Activated CD8-positive, alpha-beta T cell treated with anti-CD3 and anti-CD28 coated beads for 36 hours (primary cell): ENCODE results near the gene DOCK6. TPM values are rescaled to one million over a fixed set of nuclear protein-coding genes. Genes with fewer than 3 reads are reported as not detected.

Experiments used
- ATAC-seq: fragments of 200-7000 bp; cut with Tn5 transposase; one replicate; pipeline ENCODE4 v1.10.0; 2021; ENCODE audit warnings: mild to moderate bottlenecking, moderate library complexity
- CTCF ChIA-PET: fragments of 350-600 bp; sonication (Branson Sonifier 250); formaldehyde crosslinking; loops from one replicate; lab custom pipeline; 2021; ENCODE audit warnings: antibody characterized with exemption; lab: Charles Lee
- POLR2A ChIA-PET: fragments of 350-600 bp; sonication (Branson Sonifier 250); formaldehyde crosslinking; loops from one replicate; lab custom pipeline; 2021; ENCODE audit warnings: antibody characterized with exemption; lab: Charles Lee
- DNase-seq: peaks from one replicate; pipeline ENCODE4 v3.0.0-alpha.2; 2020
- H3K27ac Mint-ChIP-seq: one replicate; pipeline ENCODE4 v1.8.0; 2021; ENCODE audit warnings: mild to moderate bottlenecking, mixed read lengths
- H3K27me3 Mint-ChIP-seq: one replicate; pipeline ENCODE4 v1.8.0; 2021; ENCODE audit warnings: mixed read lengths
- H3K36me3 Mint-ChIP-seq: one replicate; pipeline ENCODE4 v1.8.0; 2021; ENCODE audit warnings: low read depth, mixed read lengths
- H3K4me1 Mint-ChIP-seq: one replicate; pipeline ENCODE4 v1.8.0; 2021; ENCODE audit warnings: low read depth, mixed read lengths
- H3K4me3 Mint-ChIP-seq: one replicate; pipeline ENCODE4 v1.8.0; 2021; ENCODE audit warnings: mild to moderate bottlenecking, moderate library complexity, mixed read lengths
- H3K9me3 Mint-ChIP-seq: one replicate; pipeline ENCODE4 v1.8.0; 2021; ENCODE audit warnings: mixed read lengths
- intact Hi-C: fragments of 100-400 bp; cut with micrococcal nuclease; formaldehyde crosslinking; loops from one replicate; pipeline ENCODE4 v1.10.0; 2022
- total RNA-seq, 2 experiments: library from RNA; stranded (reverse); gene quantifications; one replicate each; pipeline ENCODE4 v1.2.3, GENCODE V29; 2021
- TF ChIP-seq, protein P1 (sequence below): fragments of 200-600 bp; IDR thresholded peaks from one replicate; pipeline ENCODE4 v1.8.0; 2022; ENCODE audit warnings: antibody characterized with exemption, mild to moderate bottlenecking

The DOCK6 gene
- total RNA-seq, 2 experiments from 2014 or later = 4.5 to 7.9 TPM

DNA sequence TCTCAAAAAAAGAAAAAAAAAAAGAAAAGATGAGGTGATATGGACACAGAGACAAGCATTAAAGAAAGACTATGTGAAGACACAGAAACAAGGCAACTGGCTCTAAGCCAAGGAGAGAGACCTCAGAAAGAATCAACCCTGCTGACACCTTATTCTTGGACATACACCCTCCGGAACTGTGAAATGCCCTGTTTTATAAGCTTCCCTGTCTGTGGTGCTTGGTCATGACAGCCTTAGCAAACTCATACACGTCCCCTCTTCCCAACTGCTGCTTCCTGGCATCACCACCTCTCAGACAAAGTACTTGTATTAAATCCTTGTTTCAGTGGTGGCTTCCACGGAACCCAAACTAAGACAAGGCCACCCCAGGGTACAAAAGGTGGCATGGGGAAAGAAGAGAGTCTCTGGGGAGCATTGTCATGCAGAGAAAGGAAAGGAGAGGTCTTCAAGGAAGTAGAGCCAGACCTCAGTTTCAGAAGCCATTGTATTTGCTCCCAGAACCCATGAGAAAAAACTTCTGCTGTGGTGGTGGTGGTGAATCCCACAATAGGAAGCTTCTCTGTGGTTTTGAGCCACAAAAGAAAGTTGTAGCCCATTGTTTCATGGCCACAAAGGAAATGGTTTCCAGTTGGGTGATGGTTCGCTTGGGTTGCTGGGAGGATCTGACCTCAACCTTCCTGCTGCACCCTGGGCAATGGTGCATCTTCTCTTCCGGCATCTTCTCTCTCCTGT is 17.3 kb upstream of the DOCK6 start:
- Mint-ChIP-seq H3K27me3 (peaks cover 28% of the 10 kb centered on the region), H3K9me3 (peaks cover 4% of the 10 kb centered on the region), H3K4me1 (peaks cover 8% of the 10 kb centered on the region), H3K4me3 (peak overlapping the region; percentile 11), H3K36me3 (no peaks in the 10 kb centered on the region), H3K27ac (no peak overlapping the region)
- TF ChIP-seq, protein P1, sequence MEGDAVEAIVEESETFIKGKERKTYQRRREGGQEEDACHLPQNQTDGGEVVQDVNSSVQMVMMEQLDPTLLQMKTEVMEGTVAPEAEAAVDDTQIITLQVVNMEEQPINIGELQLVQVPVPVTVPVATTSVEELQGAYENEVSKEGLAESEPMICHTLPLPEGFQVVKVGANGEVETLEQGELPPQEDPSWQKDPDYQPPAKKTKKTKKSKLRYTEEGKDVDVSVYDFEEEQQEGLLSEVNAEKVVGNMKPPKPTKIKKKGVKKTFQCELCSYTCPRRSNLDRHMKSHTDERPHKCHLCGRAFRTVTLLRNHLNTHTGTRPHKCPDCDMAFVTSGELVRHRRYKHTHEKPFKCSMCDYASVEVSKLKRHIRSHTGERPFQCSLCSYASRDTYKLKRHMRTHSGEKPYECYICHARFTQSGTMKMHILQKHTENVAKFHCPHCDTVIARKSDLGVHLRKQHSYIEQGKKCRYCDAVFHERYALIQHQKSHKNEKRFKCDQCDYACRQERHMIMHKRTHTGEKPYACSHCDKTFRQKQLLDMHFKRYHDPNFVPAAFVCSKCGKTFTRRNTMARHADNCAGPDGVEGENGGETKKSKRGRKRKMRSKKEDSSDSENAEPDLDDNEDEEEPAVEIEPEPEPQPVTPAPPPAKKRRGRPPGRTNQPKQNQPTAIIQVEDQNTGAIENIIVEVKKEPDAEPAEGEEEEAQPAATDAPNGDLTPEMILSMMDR = no peak
- POLR2A ChIA-PET = no interaction called here
- DNase-seq = peak; percentile 48
- CTCF ChIA-PET = interaction anchor here (0.7 to 1.1 kb wide), 2 partner anchors 14 to 150 kb away, joined by 3 read pairs; no protein-coding TSS in a partner anchor
- peak; percentile 72 for ATAC-seq
- intact Hi-C loops = no loop called here

DNA sequence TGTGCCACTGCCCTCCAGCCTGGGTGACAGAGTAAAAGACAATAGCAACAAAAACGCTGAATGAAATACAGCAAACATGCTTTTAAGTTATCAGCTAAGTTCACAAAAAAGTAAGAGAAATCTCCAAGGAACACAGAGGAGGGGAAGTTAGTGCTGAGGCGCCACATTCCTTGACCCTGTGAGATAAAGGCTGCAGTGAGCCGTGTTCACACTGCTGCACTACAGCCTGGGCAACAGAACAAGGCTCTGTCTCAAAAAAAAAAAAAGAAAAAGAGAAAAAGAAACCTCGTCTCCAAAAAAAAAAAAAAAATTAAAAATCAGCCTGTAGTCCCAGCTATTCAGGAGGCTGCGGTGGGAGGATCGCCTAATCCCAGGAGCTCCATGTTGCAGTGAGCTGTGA is 16.3 kb upstream of the DOCK6 start:
- H3K36me3 Mint-ChIP-seq = no peaks in the 10 kb centered on the region
- DNase-seq (no peak), ATAC-seq (no peak)
- H3K4me1 Mint-ChIP-seq = peaks cover 8% of the 10 kb centered on the region
- TF ChIP-seq, protein P1 = no peak
- H3K9me3 Mint-ChIP-seq = peaks cover 4% of the 10 kb centered on the region
- POLR2A ChIA-PET = no interaction called here
- CTCF ChIA-PET = interaction anchor here (0.7 kb wide), 1 partner anchor 204 kb away, joined by 3 read pairs; no protein-coding TSS in a partner anchor
- intact Hi-C loops = no loop called here
- H3K27ac Mint-ChIP-seq = no peak overlapping the region
- no peak overlapping the region for H3K4me3 Mint-ChIP-seq
- peaks cover 31% of the 10 kb centered on the region for H3K27me3 Mint-ChIP-seq

DNA sequence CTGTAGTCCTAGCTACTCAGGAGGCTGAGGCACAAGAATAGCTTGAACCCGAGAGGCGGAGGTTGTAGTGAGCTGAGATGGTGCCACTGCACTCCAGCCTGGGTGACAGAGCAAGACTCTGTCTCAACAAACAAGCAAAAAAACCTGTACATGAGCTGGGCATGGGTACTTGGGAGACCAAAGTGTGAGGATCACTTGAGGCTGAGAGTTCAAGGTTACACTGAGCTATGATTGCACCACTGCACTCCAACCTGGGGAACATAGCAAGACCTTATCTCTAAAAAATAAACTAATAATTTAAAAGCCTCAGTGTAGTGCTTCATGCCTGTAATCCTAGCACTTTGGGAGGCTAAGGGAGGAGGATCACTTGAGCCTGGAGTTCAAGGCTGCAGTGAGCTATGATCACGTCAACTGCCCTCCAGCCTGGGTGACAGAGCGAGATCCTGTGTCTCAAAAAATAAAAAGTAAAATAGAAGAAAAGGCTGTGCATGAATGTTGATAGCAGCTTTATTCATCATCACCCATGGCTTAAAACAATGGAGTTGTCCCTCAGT is 12.3 kb upstream of the DOCK6 start:
- H3K36me3 Mint-ChIP-seq = no peaks in the 10 kb centered on the region
- H3K27me3 Mint-ChIP-seq = peaks cover 18% of the 10 kb centered on the region
- intact Hi-C loops = no loop called here
- H3K4me3 Mint-ChIP-seq = no peak overlapping the region
- H3K9me3 Mint-ChIP-seq = peaks cover 3% of the 10 kb centered on the region
- peaks cover 3% of the 10 kb centered on the region for H3K4me1 Mint-ChIP-seq
- ChIA-PET POLR2A (no interaction called here), CTCF (interaction anchor here (1.1 to 1.6 kb wide), 2 partner anchors 12 to 24 kb away, joined by 3 read pairs; no protein-coding TSS in a partner anchor)
- ATAC-seq = no peak
- H3K27ac Mint-ChIP-seq = no peak overlapping the region
- TF ChIP-seq, protein P1 = no peak
- DNase-seq = no peak

DNA sequence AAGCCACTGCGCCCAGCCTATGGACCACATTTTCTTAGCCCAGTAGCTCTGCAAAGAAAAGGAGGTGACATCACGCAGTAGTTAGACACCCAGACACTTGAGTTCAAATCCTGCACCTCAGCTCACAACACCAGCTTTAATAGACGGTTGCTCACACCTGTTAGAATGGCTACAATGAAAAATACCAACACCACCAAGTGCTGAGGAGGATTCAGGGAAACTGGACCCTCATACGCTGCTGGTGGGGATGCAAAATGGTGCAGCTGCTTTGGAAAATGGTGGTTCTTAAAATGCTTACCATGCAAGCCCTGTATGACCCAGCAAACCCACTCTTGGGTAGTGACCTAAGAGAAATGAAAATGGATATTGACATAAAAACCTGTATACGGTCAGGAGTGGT is 11.7 kb upstream of the DOCK6 start:
- TF ChIP-seq, protein P1 = no peak
- peaks cover 2% of the 10 kb centered on the region for H3K9me3 Mint-ChIP-seq
- DNase-seq (no peak), ATAC-seq (no peak)
- CTCF ChIA-PET = interaction anchor here (1.1 kb wide), 1 partner anchor 12 kb away, joined by 3 read pairs; no protein-coding TSS in a partner anchor
- H3K36me3 Mint-ChIP-seq = no peaks in the 10 kb centered on the region
- POLR2A ChIA-PET = interaction anchor here (1.4 kb wide), 1 partner anchor 9 kb away, joined by 3 read pairs; no protein-coding TSS in a partner anchor
- no peaks in the 10 kb centered on the region for H3K4me1 Mint-ChIP-seq
- no peak overlapping the region for H3K4me3 Mint-ChIP-seq
- intact Hi-C loops = no loop called here
- H3K27ac Mint-ChIP-seq = no peak overlapping the region
- peaks cover 21% of the 10 kb centered on the region for H3K27me3 Mint-ChIP-seq

DNA sequence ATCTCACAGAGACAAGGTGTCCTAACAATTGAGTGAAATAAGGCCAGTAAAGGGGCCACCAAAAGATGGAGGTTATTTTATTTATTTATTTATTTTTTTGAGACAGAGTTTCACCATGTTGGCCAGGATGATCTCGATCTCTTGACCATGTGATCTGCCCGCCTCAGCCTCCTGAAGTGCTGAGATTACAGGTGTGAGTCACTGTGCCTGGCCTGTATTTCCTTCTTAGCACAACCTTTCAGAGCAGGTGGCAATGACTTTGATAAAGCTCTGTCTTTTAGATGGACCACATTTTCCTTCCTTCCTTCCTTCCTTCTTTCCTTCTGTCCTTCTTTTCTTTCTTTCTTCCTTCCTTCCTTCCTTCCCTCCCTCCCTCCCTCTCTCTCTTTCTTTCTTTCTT is 11.0 kb upstream of the DOCK6 start:
- no peak for DNase-seq
- intact Hi-C loops = no loop called here
- ATAC-seq = no peak
- ChIA-PET POLR2A (interaction anchor here (1.4 kb wide), 1 partner anchor 10 kb away, joined by 3 read pairs; no protein-coding TSS in a partner anchor), CTCF (no interaction called here)
- no peak overlapping the region for H3K4me3 Mint-ChIP-seq
- no peaks in the 10 kb centered on the region for H3K36me3 Mint-ChIP-seq
- H3K27me3 Mint-ChIP-seq = peaks cover 25% of the 10 kb centered on the region
- peaks cover 2% of the 10 kb centered on the region for H3K9me3 Mint-ChIP-seq
- H3K4me1 Mint-ChIP-seq = no peaks in the 10 kb centered on the region
- TF ChIP-seq, protein P1 = no peak
- no peak overlapping the region for H3K27ac Mint-ChIP-seq
